Dermis lymphatic vessel endothelial cell (primary cell): ENCODE measurements around the gene RIPK1. TPM values are rescaled to one million over a fixed set of nuclear protein-coding genes. Genes with fewer than 3 reads are reported as not detected.

Source experiments
- total RNA-seq: library from RNA; depleted of rRNA; stranded (reverse); fragments of >200 nt; gene quantifications from 2 replicates; pipeline ENCODE4 v1.2.1, GENCODE V29; 2014

Gene RIPK1
- total RNA-seq: 27.5 and 27.6 TPM in 2 replicates

DNA sequence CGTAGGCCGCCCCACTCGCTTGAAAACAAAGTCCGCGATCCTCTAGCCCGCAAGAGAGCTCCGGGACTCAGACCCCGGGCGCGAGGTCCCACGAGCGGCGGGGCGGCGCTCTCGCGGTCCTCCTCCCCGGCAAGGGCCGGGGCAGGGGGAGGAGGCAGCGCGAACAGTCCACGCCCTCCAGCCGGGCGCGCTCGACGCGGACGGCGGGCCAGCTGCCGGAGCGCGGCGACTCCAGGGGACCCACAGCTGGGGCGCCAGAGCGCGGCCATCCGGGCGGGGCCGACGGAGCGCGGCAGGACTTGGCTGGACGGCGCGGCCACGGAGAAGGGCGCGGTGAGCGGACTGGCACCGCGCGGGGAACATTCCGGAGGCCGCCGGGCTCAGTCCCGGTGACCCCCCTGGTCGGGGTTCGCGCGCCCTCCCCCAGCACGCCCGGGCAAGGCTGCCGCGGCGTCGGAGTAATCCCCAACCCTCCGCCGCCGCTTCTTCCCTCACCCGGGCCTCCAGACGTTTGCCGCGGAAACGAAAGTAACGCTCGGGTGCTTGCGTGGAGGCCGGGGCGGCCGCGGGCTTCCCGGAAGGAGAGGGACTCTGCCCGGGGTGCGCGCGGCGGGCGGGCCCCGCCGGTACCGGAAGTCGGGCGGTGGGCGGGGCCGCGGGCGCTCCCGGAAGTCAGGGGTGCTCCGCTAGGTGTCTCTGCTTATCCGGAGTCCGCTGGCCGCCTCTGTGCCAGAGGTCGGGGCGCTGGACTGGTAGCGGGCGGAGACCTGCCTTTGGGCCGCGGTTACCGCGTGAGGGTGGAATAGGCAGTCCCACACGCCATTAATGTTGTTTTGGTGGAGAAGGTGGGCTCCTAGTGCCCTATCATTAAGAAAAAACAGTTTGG is at the start of gene RIPK1:
Gene RIPK1, plus strand, starts transcription at position 166 of the 886 bp plus-strand sequence. CDS start 8,330 bp downstream, outside the sequence.

DNA sequence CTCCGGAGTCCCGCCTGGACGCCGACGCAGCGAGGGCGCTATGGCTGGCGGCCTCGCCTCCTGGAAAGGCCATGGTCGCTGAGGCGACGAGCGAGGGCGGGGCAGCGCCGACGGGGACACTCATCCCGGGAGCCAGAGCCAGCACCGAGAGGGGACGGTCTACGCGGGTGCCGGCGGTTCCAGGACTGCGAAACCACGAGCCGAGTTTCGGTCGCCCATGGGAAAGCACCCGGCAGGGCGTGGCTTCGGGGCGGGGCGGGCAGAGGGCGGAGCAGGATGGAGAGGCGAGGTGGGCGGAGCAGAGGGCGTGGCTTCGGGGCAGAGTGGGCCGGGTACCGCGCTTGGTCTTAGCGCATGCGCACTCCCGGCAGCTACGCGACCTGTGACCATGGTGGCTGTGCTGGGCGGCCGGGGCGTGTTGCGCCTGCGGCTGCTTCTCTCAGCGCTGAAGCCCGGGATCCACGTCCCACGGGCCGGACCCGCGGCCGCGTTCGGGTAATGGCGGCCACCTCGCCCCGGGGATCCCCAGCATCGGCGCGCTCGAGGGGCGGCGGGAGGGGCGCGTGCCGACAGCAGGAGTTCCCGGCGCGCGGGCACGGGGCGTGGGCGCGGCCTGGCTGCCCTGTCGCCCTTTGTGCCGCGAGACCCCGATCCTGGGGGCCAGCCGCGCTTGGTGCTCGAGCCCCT is 50.2 kb downstream of the RIPK1 start, which contains the start of gene BPHL:
Gene BPHL, plus strand, starts transcription at position 359 of the 687 bp plus-strand sequence. Its CDS starts 30 bp downstream, at position 389.

DNA sequence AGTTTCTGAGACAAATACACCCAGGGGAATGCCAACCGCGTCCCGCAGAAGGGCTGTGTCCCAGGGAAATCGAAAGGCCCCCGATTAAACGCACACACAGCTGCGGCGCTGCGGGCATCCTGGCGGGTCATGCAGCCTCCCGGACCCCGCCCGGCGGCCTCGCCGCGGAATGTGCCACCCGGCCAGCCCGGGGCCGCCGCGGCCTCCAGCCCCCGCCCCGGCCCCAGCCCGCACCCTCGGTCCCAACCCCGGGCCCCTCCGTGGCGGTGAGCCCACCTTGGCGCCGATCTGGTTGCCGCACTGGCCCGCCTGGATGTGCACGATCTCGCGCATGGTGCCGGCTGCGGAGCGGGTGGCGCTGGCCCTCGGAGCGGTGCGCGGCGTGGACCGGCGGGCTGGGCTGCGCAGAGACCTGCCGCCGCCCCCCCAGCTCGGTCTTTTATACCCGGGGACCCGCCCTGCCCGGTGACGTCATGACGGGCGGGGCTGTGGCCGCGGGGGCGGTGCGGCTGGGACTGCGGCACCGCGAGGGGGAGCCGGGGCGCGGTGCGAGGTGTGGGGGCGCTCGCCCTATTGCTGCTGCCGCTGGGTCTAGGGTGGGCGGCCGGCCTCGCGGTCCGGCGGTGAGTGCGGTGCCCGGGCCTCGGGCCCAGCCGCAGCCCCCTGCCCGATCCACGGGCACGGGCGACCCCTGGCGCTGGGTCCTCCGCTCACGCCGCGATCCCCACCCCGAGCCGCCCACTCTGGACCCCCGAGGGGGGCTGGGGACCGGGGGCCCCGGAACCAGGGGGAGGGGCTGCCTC is 89.0 kb downstream of the RIPK1 start, which contains the start of gene TUBB2A:
Gene TUBB2A, minus strand, starts transcription at position 414 of the 803 bp plus-strand sequence. Its CDS starts 81 bp downstream, at position 333.

Other genes with a start within 250 kb of the RIPK1 start
- gene SERPINB1, start 226.6 kb upstream of the RIPK1 start, total RNA-seq: 12.8 and 24.2 TPM in 2 replicates
- 102 and 139 TPM in 2 replicates for gene SERPINB9, start 165.2 kb upstream of the RIPK1 start, total RNA-seq
- gene SERPINB6, start 96.9 kb upstream of the RIPK1 start, total RNA-seq: 96.1 and 114 TPM in 2 replicates
- 14.6 and 19.7 TPM in 2 replicates for gene NQO2, start 68.6 kb upstream of the RIPK1 start, total RNA-seq
- 9.3 and 11.0 TPM in 2 replicates for gene BPHL, start 50.2 kb downstream of the RIPK1 start, total RNA-seq
- 26.1 and 36.0 TPM in 2 replicates for gene TUBB2A, start 89.0 kb downstream of the RIPK1 start, total RNA-seq
- 0.60 and 1.6 TPM in 2 replicates for gene TUBB2B, start 159.2 kb downstream of the RIPK1 start, total RNA-seq
- gene PSMG4, start 190.5 kb downstream of the RIPK1 start, total RNA-seq: 31.1 and 42.5 TPM in 2 replicates